Lung microvascular endothelial cell (primary cell): ENCODE measurements around the gene HRG. TPM values are rescaled to one million over a fixed set of nuclear protein-coding genes. Genes with fewer than 3 reads are reported as not detected.

Source experiments
- DNase-seq, 2 donors: peaks; one replicate each; pipeline versions ENCODE4 v3.0.0 to v3.0.0-alpha.2; 2010; ENCODE audit warnings: low read depth in 2 of 2
- total RNA-seq: library from RNA; depleted of rRNA; stranded (reverse); fragments of >200 nt; gene quantifications from 2 replicates; pipeline ENCODE4 v1.2.1, GENCODE V29; 2014

The HRG gene
- total RNA-seq, 1 donor from 2014 or later, result not detected

DNA sequence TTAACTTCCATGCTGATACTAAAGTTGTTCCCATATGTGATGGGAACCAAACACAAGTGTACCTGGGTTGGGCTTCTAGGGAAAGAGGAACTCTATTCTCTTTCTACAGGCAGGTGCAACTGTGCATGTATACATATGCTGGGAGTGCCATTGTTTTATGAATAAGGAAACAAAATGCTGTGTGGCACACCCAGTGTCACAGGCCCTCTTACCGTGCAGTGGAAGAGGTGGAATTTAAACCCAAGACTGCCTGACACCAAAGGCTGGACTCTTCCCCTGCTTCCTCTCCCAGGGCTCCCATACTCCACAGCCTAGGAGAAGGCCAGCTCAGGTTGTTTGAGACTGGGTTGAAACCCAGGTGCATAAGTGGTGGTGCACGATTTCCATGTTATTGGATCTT is 27.6 kb upstream of the HRG start:
- DNase-seq, result no peak

DNA sequence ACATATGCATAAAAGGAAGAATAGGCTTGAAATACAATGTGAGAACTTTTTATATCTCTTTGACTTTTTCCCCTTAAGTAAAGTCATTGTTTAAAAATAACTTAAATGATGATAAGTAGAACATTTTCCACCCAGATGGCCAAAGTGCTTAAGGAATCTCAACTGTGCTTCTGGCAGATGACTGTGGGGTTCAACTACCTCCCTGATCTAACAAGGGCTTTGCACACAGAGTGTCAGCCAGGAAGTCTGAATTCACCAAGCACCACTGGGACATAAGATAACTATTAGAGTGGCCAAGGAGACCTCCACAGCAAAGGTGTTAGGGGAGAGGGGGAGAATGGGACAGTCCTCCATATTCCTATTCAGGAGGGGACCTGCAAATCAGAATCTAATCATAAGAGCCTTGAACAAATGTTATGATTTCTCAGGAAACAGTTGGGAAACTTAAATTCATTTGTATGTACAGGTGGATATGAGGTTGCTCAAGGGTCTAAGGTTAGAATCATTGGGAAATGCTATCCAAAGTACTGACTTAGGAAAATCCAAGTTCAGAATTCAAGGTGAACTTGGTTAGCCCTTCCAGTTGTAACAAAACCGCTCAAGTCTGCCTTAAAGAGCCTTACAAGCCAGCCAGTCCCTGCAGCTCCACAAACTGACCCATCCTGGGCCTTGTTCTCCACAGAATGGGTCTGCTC is 25.9 kb upstream of the HRG start, which contains the start of gene FETUB:
Gene FETUB (plus strand): TSS at position 622 of the 695 bp plus-strand sequence. CDS start 62 bp downstream, at position 684.
- no peak for DNase-seq

DNA sequence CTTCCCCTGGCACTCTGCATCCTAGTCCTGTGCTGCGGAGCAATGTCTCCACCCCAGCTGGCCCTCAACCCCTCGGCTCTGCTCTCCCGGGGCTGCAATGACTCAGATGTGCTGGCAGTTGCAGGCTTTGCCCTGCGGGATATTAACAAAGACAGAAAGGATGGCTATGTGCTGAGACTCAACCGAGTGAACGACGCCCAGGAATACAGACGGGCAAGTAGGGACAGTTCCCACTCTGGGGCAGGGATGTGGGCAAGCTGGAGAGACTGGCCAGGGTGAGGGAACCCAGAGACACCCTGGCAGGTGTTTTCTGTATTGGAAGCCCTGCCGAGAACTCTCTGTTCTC is 25.4 kb upstream of the HRG start:
- DNase-seq, result no peak

DNA sequence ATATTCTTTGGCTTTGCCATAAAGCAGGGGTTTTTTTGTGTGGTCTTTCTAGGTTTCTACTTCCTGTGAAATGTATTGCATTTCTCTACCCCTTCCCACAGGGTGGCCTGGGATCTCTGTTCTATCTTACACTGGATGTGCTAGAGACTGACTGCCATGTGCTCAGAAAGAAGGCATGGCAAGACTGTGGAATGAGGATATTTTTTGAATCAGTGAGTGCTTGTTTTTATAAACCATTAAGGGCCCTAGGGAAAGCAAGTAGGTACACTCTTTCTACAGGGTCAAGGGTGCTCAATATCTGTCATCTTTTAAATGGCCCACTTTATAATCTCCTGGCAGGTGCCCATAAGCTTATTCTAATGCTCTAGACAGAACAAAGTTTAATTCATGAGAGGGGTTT is 24.9 kb upstream of the HRG start:
- no peak for DNase-seq

DNA sequence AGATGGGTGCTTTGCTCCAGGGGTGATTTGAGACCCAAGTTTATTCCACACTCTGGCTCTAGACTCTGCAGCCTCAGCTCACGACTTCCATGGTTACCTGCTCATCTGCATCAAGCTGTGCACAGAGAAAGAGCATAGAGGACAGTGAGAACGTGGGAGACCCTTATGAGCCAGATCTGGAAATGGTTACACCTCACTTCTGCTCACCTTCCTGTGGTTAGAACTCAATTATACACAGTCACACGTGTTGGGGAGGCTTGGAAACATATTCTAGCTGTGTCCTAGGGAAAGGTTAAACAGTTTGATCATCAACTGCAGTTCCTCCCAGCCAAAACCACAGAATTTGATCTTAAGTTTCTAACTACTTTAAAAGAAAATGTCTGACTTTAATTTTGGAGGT is 23.8 kb upstream of the HRG start:
- DNase-seq, result no peak

DNA sequence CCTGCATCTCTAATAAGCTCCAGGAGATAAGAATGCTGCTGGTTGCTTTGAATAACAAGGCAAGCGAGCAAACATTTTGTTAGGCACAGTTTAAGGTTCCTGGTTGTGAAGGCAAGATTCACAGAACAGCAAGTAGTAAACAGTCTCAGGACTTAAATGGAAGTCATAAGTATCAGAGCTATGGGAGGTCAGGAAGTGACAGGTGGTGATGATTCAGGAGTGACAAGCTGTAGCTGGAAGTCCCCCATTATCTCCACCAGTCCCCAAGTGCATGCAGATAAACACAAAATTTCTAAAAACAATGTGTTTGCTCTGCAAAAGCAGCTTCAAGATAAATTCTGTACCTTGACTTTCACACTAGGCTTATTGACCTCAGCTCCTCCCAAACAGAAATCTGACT is 22.3 kb upstream of the HRG start:
- DNase-seq, result peak in 1 of 2 donors; percentile 12

DNA sequence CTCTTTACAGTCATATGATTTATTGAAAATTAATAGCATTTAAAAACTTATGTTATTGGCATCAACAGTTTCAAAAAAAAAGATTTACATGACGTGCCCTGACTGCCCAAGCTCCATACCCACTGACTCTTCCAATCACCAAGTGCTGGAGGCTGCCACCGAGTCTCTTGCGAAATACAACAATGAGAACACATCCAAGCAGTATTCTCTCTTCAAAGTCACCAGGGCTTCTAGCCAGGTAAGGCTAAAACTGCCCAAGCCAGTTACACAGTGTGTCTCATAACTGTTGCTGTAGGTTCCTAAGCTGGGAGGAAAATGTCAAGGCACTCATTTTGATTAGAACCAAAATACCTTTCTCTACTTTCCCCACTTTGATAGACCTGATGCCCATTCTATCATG is 21.1 kb upstream of the HRG start:
- DNase-seq, result no peak

DNA sequence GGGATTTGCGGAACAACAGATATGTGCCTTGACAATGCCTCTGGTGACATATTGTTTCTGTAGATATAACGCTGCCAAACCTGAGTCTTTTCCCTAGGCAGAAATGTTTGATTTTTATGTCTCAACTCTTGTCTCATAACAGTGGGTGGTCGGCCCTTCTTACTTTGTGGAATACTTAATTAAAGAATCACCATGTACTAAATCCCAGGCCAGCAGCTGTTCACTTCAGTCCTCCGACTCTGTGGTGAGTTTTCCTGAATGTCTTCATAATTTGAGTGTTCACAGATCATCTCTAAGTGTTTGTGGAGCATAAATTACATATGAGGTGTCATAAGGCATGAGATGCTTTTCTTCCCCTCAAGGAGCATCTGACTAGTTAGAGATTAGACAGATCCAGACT is 19.7 kb upstream of the HRG start:
- DNase-seq, result no peak

DNA sequence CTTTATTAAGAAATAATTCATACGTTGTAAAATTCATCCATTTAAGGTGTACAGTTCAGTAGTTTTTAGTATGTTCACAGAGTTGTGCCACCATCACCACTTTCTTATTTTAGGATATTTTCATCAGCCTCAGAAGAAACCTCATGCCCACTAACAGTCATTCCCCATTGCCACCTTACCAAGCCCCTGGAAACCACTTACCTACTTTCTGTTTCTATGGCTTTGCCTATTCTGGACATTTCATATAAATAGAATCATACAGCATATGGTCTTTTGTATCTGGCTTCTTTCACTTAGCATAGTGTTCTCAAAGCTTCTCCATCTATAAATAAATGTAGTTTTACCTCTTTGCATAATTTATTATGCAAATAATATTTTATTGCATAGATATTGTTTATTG is 19.0 kb upstream of the HRG start:
- no peak for DNase-seq

DNA sequence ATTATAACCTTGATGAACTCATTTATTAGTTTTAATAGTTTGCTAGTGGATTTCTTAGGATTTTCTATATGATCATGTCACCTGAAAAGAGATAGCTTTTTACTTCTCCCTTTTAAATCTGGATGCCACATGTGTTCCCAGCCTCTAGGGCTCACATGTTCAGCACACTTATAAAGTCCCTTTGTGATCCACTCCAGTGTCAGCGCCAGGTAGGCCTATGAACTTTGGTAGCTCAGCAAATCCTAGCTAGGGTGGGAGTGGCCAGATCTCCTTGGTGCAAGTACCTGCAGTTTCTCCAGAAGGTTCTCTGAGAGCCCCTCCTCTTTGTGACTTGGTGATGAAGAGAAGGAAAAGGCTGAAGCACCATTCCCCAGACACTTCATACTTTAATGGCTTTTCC is 17.0 kb upstream of the HRG start:
- DNase-seq, result no peak

DNA sequence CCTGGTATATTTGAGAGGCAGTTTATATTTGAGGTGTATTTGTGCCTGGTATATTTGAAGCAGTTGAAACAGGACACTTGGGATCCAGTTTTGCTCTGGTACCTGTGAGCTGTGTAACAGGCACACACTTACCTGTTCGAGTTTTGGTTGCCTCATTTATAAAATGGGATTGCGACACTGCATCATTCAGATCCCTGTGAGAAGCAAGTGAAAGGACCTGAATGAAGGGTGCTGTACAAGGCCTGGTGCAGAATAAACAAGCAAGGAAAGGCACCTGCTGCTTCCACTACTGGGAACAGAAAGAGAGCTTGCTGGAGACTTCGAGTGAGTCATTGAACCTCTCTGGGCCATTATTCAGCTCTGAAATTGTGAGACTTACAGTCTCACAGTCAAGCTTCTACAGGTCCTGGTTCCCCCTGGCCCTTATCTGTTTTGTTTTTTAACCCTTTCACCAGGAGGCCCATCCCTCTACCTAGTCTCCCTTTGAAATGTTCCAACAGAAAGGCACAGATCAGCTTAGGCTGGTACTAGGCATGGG is 14.1 kb upstream of the HRG start:
- no peak for DNase-seq

DNA sequence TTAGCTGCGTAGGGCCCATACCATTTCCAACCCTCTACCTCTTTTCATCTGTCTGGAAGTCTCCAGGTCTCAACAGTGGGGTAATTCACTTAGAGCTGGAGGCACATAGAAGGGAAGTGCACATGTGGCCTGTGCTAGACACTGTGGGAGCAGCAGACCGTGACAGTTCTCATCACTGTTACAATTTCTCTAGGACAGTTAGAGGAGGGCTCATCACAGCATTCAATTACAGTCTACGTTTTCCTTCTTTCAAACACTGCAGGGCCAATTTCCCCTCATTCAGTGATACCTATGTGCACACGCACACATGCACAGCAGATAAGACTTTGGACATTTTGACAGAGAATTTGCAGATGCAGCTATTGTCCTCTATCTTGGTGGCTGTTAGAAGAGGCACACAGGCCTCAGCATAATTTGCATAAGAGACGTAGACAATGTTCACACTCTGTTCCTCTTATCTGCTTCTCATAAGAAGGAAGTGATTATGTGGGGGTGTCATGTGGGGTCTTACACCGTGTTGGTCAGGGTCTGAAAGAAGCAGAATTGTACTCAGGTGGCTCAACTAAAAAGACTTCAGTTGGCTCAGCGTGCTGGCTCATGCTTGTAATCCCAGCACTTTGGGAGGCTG is 12.6 kb upstream of the HRG start:
- DNase-seq, result no peak

DNA sequence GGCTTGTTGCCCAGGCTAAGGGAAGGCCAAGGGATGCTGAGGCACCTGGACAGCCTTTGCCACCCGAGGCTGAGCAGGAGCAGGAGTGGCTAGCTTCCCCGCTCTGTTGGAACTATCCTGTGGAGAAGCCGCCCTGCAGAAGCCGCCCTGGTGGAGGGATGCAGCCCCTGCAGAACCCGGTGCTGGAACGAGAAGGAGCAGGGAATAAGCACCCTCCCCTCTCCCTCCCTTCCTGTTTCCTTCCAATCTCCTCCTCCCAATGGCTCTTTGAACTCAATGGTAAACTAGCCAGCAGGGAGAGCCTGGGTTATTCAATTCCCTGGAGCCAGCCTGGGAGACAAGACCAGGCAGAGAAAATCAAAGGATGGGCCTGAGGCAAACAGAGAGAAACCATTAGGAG is 11.8 kb upstream of the HRG start:
- no peak for DNase-seq

DNA sequence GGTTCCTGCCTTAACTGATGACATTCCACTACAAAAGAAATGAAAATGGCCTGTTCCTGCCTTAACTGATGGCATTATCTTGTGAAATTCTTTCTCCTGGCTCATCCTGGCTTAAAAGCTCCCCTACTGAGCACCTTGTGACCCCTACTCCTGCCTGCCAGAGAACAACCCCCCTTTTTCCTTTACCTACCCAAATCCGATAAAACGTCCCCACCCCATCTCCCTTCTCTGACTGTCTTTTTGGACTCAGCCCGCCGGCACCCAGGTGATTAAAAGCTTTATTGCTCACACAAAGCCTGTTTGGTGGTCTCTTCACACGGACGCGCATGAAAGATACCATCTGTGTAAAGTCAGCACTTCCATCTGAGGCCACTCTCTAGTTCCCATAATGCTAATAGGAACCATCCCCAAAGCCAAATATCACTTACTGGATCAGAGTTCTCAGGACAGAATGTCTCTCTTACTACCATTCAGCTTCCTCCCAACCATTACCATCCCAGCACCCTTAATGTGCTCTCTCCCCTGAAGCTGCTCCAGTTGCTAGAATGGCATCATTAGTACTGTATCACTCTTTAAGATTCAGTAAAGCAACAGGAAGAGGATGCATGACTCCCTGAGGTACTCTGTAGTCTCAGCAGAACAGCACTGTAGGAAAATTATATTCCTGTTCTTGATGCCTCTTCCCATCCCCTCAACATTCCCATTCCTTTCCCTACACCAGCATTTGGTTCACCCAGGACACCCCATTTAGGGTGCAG is 2.3 kb upstream of the HRG start:
- no peak for DNase-seq

DNA sequence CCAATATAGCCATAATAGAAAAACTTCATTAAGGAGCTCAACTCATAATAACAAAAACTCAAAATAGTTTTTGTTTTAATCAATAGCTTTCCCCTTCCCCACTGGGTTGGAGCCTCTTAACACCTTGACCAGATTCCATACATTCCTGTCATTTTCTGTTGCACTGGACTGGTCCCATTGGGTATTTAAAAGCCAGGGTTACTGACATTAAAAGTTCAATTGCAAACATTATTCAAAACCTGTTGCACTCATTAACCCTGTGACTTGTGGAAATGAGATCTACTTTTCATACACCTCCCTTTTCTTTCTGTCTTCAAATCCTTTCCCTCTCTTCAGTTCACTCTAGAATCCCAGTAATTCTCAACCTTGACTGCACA is 1.7 kb upstream of the HRG start:
- no peak for DNase-seq

DNA sequence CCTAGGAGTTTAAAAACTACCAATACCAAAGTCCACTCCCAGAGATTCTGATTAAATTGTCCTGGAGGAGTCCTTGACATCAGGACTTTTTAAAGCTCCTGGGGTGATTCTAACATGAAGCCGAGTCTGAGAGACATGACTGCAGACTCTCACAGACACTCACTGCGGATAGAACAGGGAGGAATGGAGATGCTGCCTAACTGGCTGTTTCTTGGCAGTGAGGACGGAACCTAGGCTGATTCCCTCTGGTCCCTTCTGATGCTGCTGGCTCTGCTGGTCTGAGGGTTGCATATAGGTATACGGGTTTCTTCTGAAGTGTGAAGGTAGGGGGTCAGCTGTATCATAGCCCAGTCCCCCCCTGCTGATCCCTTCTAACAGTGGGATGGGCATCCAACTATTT is 1.3 kb upstream of the HRG start:
- DNase-seq, result no peak

DNA sequence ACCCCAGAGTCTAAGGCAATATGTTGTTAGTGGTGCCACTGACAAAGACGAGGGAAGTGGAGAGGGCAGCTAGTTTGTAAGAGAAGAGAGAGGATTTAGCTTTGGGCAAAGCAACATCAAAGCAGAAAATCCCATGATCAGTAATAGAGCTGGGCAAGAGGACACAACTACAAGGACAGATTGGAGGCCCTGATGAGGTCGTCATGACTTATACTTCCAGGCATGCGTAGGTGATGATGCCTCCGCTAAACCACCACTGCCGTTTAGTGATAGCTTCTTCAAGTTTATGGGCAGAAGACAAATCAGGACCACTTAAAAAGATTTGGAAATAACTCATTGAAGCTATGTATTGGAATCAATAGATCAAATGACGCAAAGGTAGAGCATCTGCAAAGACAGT is 2.6 kb downstream of the HRG start:
- DNase-seq, result no peak

DNA sequence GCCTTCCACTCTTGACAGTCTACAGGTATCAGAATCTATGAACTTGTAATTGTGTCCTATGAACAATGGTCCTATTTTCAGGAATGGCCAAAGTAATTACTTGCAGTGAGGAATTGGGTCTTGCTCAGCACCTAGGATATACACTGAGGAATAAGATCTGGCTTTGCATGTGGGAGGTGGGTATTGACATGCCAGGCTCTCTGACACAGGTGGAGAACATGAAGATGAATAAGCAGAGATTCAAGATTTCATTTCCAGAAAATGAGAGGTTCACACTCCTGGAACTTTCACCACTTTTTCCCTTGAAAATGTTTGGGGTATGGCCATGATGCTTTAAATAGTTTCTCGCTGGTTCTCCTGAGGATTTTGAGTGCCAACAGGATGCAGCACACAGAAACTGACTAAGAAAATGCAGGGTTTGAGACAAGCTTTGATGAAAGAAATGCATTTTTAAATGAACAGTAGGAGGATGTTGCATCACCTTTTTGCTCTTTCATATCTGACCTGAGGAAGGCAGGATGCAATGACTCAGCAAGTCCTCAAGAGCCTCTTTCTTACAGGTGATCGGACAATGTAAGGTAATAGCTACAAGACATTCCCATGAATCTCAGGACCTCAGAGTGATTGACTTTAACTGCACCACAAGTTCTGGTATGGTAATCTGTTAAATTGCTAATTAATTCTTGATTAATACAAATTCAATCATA is 3.7 kb downstream of the HRG start:
- DNase-seq, result no peak

DNA sequence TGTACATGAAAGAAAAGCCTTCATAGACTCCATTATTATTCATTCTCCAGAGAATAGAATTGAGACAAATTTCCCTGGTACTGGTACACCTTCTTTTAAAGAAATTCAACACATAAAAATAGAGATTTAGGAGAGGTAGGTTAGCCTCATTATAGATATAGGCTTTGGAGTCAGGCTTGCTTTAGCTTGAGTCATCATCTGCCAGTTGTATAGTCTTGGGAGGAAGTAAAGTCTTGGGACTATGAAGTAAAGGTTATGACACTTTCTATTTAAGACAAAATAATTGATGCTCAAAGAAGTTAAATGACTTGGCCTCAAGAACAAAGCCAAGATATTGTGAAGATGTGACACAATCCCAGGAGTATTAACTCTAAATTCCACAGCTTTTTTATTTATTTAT is 4.3 kb downstream of the HRG start:
- no peak for DNase-seq

DNA sequence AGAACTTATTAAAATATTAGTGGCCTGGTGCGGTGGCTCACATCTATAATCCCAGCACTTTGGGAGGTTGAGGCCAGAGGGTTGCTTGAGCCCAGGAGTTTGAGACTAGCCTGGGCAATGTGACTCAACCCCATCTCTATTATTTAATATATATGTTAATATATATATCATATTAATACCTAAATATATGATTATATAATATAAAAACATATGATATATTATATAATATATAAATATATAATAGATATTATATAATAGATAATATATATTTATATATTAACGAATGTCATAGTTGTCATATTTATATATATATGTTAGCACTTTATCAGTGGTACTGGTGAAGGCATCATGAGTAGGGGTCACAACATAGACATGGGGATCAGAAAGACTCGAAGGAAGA is 5.2 kb downstream of the HRG start:
- DNase-seq, result no peak

DNA sequence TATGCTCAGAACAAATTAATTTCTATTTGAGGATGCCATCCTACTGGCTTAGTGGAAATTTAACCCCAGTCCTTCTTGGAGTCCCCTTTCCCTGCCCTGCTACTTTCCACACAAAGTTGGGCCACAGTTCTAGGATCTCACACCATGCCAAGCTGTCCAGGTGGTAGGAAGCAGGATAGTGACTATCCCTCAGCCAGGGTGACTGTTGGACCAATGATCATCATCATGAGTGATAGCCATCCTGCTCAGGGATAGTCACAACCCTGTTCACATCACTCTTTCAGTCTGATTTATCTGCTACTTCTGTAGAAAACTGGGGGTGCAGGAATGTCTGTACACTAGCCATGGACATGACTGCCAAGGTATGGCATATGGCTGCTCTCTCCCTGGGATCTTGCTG is 12.8 kb downstream of the HRG start:
- DNase-seq, result no peak

DNA sequence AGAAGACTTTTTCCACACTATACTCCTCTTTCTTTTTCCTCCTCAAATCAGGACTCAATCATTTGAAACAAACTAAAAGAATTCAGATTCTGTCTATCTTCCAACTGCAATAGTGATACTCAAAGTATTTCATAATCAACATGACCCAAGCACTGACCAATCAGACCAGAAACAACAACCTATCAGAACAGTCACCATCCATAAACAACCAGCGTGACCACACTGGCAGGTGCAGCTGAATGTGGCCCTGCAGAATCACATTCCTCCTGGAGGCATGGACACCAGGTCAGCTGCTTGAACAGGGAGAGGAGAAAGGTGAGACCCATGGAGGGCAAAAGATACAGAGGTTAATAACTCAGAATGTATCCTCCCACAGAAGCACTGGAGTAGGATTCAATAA is 13.3 kb downstream of the HRG start:
- DNase-seq, result no peak
